HG03159 (cell line): Measurements from ENCODE around the gene LRRC38.
"Not testable (repeated sequence)": the region's sequence is repeated elsewhere in the genome, so short reads cannot be mapped to it uniquely, and the experiment has no call there.

ENCODE experiments used
- ATAC-seq: cut with Tn5 transposase; IDR thresholded peaks from one replicate; pipeline ENCODE4 v1.9.1; 2021; ENCODE audit warnings: mild to moderate bottlenecking, moderate library complexity; ENCODE audit not compliant: unreplicated experiment

The LRRC38 gene

GRCh38 chr1:13513895-13514546, at the start of gene LRRC38:
Gene LRRC38, minus strand, starts transcription at chr1:13514003. Its CDS starts 410 bp downstream, at chr1:13513593.
- ATAC-seq = no peak

DNA sequence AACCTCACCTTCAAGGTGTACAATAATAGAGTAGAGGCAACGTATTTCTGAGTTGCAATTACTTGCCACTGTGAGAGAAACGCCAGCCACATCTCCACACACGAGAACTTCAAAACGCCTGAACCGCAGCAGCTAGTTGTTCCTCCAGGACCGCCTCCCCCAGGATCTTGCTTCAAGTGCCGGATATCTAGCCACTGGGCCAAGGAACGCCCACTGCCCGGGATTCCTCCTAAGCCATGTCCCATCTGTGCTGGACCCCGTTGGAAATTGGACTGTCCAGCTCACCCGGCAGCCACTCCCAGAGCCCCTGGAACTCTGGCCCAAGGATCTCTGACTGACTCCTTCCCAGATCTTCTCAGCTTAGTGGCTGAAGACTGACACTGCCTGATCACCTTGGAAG, 49.2 kb upstream of the LRRC38 start:
- not testable (repeated sequence) for ATAC-seq

GRCh38 chr1:13560541-13560940, 46.7 kb upstream of the LRRC38 start:
- no peak for ATAC-seq

DNA sequence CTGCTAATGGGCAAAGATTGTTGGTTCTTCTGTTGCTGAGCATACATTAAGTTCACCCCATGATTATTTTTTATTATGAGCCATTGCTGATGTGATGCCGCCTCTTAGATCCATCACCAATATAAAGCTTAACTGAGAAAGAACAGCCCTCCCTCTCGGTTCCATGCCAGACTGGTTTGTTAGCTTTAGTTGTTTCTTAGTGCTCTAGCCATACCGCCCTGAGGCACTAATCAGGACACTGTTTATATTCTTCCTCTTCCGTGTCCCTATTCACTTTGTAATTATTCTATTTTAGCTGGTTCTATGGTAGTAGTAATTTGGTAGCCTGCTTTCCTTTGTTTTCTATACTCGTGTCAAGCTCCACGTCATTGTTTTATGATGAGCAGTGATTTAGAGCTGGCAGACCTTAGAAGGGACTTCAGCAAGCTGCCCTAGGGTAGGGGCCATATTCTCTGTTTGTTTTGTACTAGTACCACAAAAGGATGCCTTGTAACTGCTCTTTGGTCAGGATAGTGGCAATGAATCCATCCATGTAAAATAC, 42.5 kb upstream of the LRRC38 start:
- ATAC-seq = no peak

GRCh38 chr1:13554798-13555197, 41.0 kb upstream of the LRRC38 start:
- ATAC-seq = no peak

DNA sequence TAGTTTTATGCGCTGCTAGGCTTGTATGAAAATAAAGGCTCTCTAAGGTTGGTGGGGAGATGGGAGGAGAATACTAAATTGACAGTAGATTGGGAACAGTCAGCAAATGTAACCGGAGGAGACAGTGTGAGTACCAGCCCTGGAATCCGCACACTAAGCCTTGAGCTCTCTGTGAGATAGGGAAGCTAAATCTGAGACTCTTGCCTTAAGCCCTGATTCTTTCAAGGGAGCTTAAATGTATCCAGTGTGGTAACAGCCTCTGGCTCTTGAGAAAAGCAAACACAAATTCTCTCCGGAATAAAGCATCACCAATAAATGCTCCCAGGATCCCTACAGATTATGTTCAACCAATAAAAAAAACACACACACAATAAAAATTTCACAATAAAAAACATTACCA, 36.9 kb upstream of the LRRC38 start:
- no peak for ATAC-seq

GRCh38 chr1:13549521-13549920, 35.7 kb upstream of the LRRC38 start:
- no peak for ATAC-seq

- ATAC-seq = no peak
These were observed 35.2 kb upstream of the LRRC38 start for GRCh38 chr1:13549021-13549420.

- no peak for ATAC-seq
These were observed 34.5 kb upstream of the LRRC38 start for GRCh38 chr1:13548281-13548680.

DNA sequence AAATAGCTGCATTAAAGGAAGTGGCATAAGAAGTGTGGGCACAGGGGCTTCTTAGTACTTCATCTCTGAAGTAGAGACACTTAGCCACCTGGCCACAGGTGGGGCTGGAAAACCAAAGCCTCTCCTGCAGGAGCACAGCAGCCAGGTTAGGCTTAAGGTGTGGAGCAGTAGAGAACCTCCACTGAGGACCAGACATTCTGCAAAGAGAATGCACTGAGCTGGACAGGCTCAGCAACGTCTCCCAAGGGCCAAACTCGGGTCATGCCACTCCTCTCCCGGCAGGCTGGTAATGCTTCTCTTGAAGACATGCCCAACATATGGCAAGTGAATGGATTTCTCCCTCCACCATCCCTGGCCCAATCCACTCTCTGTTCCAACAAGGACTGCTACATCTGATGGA, 33.0 kb upstream of the LRRC38 start:
- no peak for ATAC-seq

GRCh38 chr1:13544221-13544556, 30.4 kb upstream of the LRRC38 start:
- no peak for ATAC-seq

- ATAC-seq = no peak
These were observed 29.8 kb upstream of the LRRC38 start for GRCh38 chr1:13543451-13544220.

GRCh38 chr1:13541435-13542215, 27.8 kb upstream of the LRRC38 start:
- ATAC-seq = no peak

GRCh38 chr1:13540866-13541265, 27.1 kb upstream of the LRRC38 start:
- no peak for ATAC-seq

GRCh38 chr1:13539683-13540082, 25.9 kb upstream of the LRRC38 start:
- ATAC-seq = no peak

- ATAC-seq = no peak
These were observed 25.0 kb upstream of the LRRC38 start for GRCh38 chr1:13538832-13539231.

DNA sequence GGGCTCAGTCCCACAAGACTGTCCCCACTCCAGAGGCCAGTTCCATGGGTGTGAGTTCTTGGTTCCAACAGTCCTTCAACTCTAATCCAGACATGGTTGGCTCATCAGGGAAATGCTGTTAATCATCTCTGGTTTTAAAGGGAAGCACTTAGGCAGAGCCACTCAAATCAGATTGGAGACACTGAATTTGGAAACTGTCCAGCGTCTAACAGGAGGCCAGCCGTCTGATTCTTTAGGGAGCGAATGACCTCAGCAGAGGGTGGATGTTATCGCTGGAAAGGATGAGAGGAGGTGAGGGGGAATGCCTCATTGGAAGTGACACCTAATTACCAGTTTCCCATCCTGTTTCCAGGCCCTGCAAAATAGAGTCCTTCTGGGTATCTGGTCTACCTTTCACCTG, 22.8 kb upstream of the LRRC38 start:
- ATAC-seq = no peak

GRCh38 chr1:13535227-13535626, 21.4 kb upstream of the LRRC38 start:
- ATAC-seq = no peak

DNA sequence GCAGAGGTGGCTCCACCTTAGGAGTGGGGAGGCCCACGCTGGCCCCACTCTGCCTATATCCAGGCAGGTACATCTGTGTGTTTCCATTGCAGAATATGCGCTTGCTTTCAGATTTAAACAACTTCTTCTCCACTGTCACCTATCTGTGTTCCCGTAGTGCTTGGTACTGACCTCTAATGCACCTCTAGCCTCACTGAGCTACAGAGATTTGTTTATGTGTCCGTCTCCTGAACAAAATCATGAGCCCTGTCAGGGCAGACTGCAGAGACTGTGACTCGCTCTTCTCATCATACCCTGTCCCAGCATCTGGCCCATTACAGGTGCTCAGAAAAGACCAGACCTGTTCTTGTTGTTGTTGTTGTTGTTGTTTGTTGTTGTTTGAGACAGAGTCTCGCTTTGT, 14.5 kb upstream of the LRRC38 start:
- ATAC-seq = no peak

DNA sequence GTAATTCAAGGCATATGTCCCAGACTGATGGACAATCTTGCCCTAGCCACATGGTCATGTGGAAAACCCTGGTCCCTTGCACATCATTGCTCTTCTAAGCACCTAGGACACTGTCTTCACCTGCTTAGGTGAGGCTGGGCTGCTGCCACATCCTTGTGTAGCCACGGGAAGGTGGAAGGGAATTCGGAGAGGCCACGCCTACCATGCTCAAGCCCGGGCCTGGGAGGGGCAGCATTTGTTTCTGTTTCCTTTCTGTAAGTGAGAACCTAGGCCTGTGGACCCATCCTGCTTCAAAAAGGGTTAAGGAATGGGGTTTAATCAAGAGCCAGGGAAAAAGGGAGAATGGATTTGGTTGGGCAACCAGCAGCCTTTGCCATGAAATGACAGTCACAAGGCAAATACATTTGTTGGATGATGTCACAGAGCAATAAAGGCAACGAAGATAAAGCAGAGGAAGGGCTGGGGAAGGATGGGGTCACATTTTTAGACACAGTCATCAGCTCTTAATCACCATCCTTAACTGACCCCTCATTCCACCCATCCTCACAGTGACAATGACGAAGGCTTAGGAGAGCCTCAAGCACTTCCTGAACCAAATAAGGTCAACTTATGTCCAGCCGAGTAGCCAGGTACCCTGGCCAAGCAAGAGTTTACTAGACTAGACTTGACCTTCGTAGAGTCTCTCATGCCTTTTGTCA, 10.1 kb upstream of the LRRC38 start:
- no peak for ATAC-seq

DNA sequence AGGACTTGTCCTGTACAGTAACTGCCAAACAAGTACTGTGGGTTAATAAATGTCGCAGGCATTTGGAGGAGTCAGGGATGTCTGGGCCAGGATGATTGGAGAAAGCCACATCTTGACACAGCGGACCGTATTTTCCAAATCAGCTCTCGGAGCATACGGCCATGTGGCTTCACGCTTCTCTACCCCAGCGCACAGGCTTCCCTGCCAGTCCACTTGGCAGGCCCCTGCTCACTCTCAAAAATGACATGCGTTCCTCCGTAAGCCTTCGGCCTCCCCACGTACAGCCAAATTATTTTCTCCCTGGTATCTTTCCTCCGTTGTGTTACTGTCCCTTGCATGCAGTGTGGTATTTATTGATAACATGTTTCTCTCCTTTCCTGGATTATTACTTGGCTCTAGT, 7.2 kb upstream of the LRRC38 start:
- ATAC-seq = no peak
